ENCODE measurements around the gene GFRA4.

Gene GFRA4

GRCh38 chr20:3663031-3663701, at the start of gene GFRA4:
Gene GFRA4 (minus strand): TSS chr20:3663399. CDS start chr20:3663399, 0 bp downstream.
- no peaks in the 10 kb centered on the region for H3K9me3 Mint-ChIP-seq
- no peak within 1 kb of the TSS for H3K27ac Mint-ChIP-seq
- no peak within 1 kb of the TSS for H3K4me3 Mint-ChIP-seq
- ATAC-seq: no peak
- peaks cover 6% of the 10 kb centered on the region for H3K36me3 Mint-ChIP-seq
- peaks cover 52% of the 10 kb centered on the region for H3K4me1 Mint-ChIP-seq
- no peak for DNase-seq (ENCODE audit: low spot score in 2 of 2)

GRCh38 chr20:3712279-3712873, 49.2 kb upstream of the GFRA4 start, which contains the start of gene SIGLEC1:
Gene SIGLEC1 (minus strand): TSS chr20:3712600. CDS start chr20:3707128, 5,472 bp downstream.
- ATAC-seq: no peak
- no peak for DNase-seq (ENCODE audit: low spot score in 2 of 2)

GRCh38 chr20:3711484-3711941, 48.3 kb upstream of the GFRA4 start:
- peaks cover 15% of the 10 kb centered on the region for H3K4me1 Mint-ChIP-seq

More at GRCh38 chr20:3712279-3712873, 49.2 kb upstream of the GFRA4 start, which contains the start of gene SIGLEC1:
- Mint-ChIP-seq H3K4me3 (no peak within 1 kb of the TSS), H3K27ac (no peak within 1 kb of the TSS), H3K9me3 (no peaks in the 10 kb centered on the region), H3K4me1 (peaks cover 19% of the 10 kb centered on the region), H3K36me3 (no peaks in the 10 kb centered on the region)

GRCh38 chr20:3710703-3711483, 47.7 kb upstream of the GFRA4 start:
- ATAC-seq: peak; percentile 66
- peak; percentile 80 to 91 for DNase-seq (ENCODE audit: low spot score in 2 of 2)
- Mint-ChIP-seq H3K36me3 (no peaks in the 10 kb centered on the region), H3K4me1 (peaks cover 11% of the 10 kb centered on the region), H3K9me3 (no peaks in the 10 kb centered on the region), H3K4me3 (no peak overlapping the region), H3K27ac (no peak overlapping the region)

More at GRCh38 chr20:3711484-3711941, 48.3 kb upstream of the GFRA4 start:
- no peaks in the 10 kb centered on the region for H3K36me3 Mint-ChIP-seq
- DNase-seq (ENCODE audit: low spot score in 2 of 2) (no peak), ATAC-seq (no peak)
- no peak overlapping the region for H3K4me3 Mint-ChIP-seq
- H3K9me3 Mint-ChIP-seq: no peaks in the 10 kb centered on the region
- no peak overlapping the region for H3K27ac Mint-ChIP-seq

GRCh38 chr20:3710011-3710466, 46.8 kb upstream of the GFRA4 start:
- Mint-ChIP-seq H3K27ac (no peak overlapping the region), H3K4me1 (peaks cover 11% of the 10 kb centered on the region), H3K4me3 (no peak overlapping the region), H3K36me3 (no peaks in the 10 kb centered on the region), H3K9me3 (no peaks in the 10 kb centered on the region)
- no peak for ATAC-seq
- DNase-seq (ENCODE audit: low spot score in 2 of 2): no peak

GRCh38 chr20:3707508-3707899, 44.3 kb upstream of the GFRA4 start:
- peaks cover 11% of the 10 kb centered on the region for H3K4me1 Mint-ChIP-seq
- H3K9me3 Mint-ChIP-seq: no peaks in the 10 kb centered on the region
- no peak overlapping the region for H3K27ac Mint-ChIP-seq
- ATAC-seq (no peak), DNase-seq (ENCODE audit: low spot score in 2 of 2) (no peak)
- H3K36me3 Mint-ChIP-seq: no peaks in the 10 kb centered on the region
- H3K4me3 Mint-ChIP-seq: no peak overlapping the region

- ATAC-seq (no peak), DNase-seq (ENCODE audit: low spot score in 2 of 2) (no peak)
- Mint-ChIP-seq H3K27ac (no peak overlapping the region), H3K4me1 (peaks cover 11% of the 10 kb centered on the region), H3K4me3 (no peak overlapping the region), H3K36me3 (no peaks in the 10 kb centered on the region), H3K9me3 (no peaks in the 10 kb centered on the region)
Measured at GRCh38 chr20:3706774-3707507, 43.7 kb upstream of the GFRA4 start.

- ATAC-seq (no peak), DNase-seq (ENCODE audit: low spot score in 2 of 2) (no peak)
- Mint-ChIP-seq H3K4me3 (no peak overlapping the region), H3K9me3 (no peaks in the 10 kb centered on the region), H3K27ac (no peak overlapping the region), H3K36me3 (no peaks in the 10 kb centered on the region), H3K4me1 (peaks cover 11% of the 10 kb centered on the region)
Measured at GRCh38 chr20:3705970-3706739, 43.0 kb upstream of the GFRA4 start.

GRCh38 chr20:3705491-3705969, 42.3 kb upstream of the GFRA4 start:
- ATAC-seq (no peak), DNase-seq (ENCODE audit: low spot score in 2 of 2) (no peak)
- Mint-ChIP-seq H3K27ac (no peak overlapping the region), H3K9me3 (no peaks in the 10 kb centered on the region), H3K36me3 (no peaks in the 10 kb centered on the region), H3K4me3 (no peak overlapping the region), H3K4me1 (peaks cover 11% of the 10 kb centered on the region)

- peaks cover 2% of the 10 kb centered on the region for H3K4me1 Mint-ChIP-seq
- no peaks in the 10 kb centered on the region for H3K36me3 Mint-ChIP-seq
- H3K9me3 Mint-ChIP-seq: no peaks in the 10 kb centered on the region
- no peak overlapping the region for H3K4me3 Mint-ChIP-seq
- DNase-seq (ENCODE audit: low spot score in 2 of 2): no peak
- H3K27ac Mint-ChIP-seq: no peak overlapping the region
- no peak for ATAC-seq
Measured at GRCh38 chr20:3704087-3704486, 40.9 kb upstream of the GFRA4 start.

- no peaks in the 10 kb centered on the region for H3K4me1 Mint-ChIP-seq
- no peaks in the 10 kb centered on the region for H3K9me3 Mint-ChIP-seq
- DNase-seq (ENCODE audit: low spot score in 2 of 2) (no peak), ATAC-seq (no peak)
- H3K36me3 Mint-ChIP-seq: no peaks in the 10 kb centered on the region
- no peak overlapping the region for H3K27ac Mint-ChIP-seq
- H3K4me3 Mint-ChIP-seq: no peak overlapping the region
Measured at GRCh38 chr20:3702611-3703391, 39.6 kb upstream of the GFRA4 start.

GRCh38 chr20:3701061-3701998, 38.1 kb upstream of the GFRA4 start:
- DNase-seq (ENCODE audit: low spot score in 2 of 2) (no peak), ATAC-seq (no peak)
- Mint-ChIP-seq H3K9me3 (no peaks in the 10 kb centered on the region), H3K4me1 (no peaks in the 10 kb centered on the region), H3K4me3 (no peak overlapping the region), H3K27ac (no peak overlapping the region), H3K36me3 (no peaks in the 10 kb centered on the region)

- ATAC-seq (no peak), DNase-seq (ENCODE audit: low spot score in 2 of 2) (no peak)
- H3K4me3 Mint-ChIP-seq: no peak overlapping the region
- no peak overlapping the region for H3K27ac Mint-ChIP-seq
- no peaks in the 10 kb centered on the region for H3K36me3 Mint-ChIP-seq
- H3K9me3 Mint-ChIP-seq: no peaks in the 10 kb centered on the region
- no peaks in the 10 kb centered on the region for H3K4me1 Mint-ChIP-seq
Measured at GRCh38 chr20:3699037-3699436, 35.8 kb upstream of the GFRA4 start.
